HEK293 (cell line): ENCODE results near the gene S100A6.

Source experiments
- CTCF ChIP-seq: fragments of 450-650 bp; formaldehyde crosslinking; IDR thresholded peaks from 2 replicates; pipeline ENCODE4 v1.5.1; 2016; ENCODE audit warnings: missing biosample characterization, missing genetic modification characterization
- PRDM6 ChIP-seq: fragments of 450-650 bp; formaldehyde crosslinking; IDR thresholded peaks from 2 replicates; pipeline ENCODE4 v1.5.1; 2017; ENCODE audit warnings: missing biosample characterization, missing genetic modification characterization
- SETDB1 ChIP-seq: IDR thresholded peaks from one replicate; pipeline ENCODE4 v1.6.1; 2017; ENCODE audit warnings: mild to moderate bottlenecking, low read length, moderate library complexity, mixed read lengths; ENCODE audit not compliant: insufficient read length
- ZNF354C ChIP-seq: fragments of 450-650 bp; formaldehyde crosslinking; IDR thresholded peaks from 2 replicates; pipeline ENCODE4 v1.5.1; 2016; ENCODE audit warnings: missing biosample characterization, missing genetic modification characterization, low read depth, borderline replicate concordance
- ZNF518A ChIP-seq: fragments of 450-650 bp; formaldehyde crosslinking; conservative IDR thresholded peaks from 2 replicates; pipeline ENCODE4 v1.5.1; 2016; ENCODE audit warnings: low read depth, missing biosample characterization, missing genetic modification characterization

- TF ChIP-seq CTCF (tag by site-specific recombination) (no peak), ZNF354C (no peak), ZNF518A (no peak), SETDB1 (no peak), PRDM6 (no peak)
Measured at GRCh38 chr1:153561466-153561985, 25.7 kb upstream of the S100A6 start.
